ENCODE results near the gene BEST1. TPM values are rescaled to one million over a fixed set of nuclear protein-coding genes. Genes with fewer than 3 reads are reported as not detected.

Gene BEST1
- total and polyA plus RNA-seq, 2 of the 13 experiments (the other 11 are each of a cell fraction or from before 2014, with no cell fraction given) = 0.09 to 0.65 TPM

GRCh38 chr11:61967924-61968757 is 18.0 kb downstream of the BEST1 start (continued):
- TF ChIP-seq TRIM22 (IDR thresholded peaks at IDR 0.05) = no peak
- 0 out of 2 replicates have a peak, but pooled peaks have one; percentile 21 for TF ChIP-seq TGIF2 (CRISPR knock-in tag; IDR thresholded peaks at IDR 0.05)
- no peak for TF ChIP-seq NR0B2 (CRISPR knock-in tag; IDR thresholded peaks at IDR 0.05)
- TF ChIP-seq ZFP1 (CRISPR knock-in tag; IDR thresholded peaks at IDR 0.05) = no peak
- no peak for TF ChIP-seq ZBTB21 (CRISPR knock-in tag; IDR thresholded peaks at IDR 0.05)
- TF ChIP-seq ZNF230 (CRISPR knock-in tag; IDR thresholded peaks at IDR 0.05) = no peak; the same call in 1 of the 2 replicates
- no peak for TF ChIP-seq ZMYM2 (CRISPR knock-in tag; IDR thresholded peaks at IDR 0.05)
- no peak for TF ChIP-seq ZNF180 (CRISPR knock-in tag; IDR thresholded peaks at IDR 0.05; ENCODE audit: borderline replicate concordance, low read depth)
- TF ChIP-seq FOXK2 (IDR thresholded peaks at IDR 0.05) = no peak
- no peak for TF ChIP-seq THYN1 (CRISPR knock-in tag; IDR thresholded peaks at IDR 0.05; ENCODE audit: borderline replicate concordance, low read depth)
- no peak for TF ChIP-seq ZNF616 (CRISPR knock-in tag; IDR thresholded peaks at IDR 0.05; ENCODE audit: low read depth)
- no peak for TF ChIP-seq ZNF510 (CRISPR knock-in tag; IDR thresholded peaks at IDR 0.05; ENCODE audit: low read depth)
- TF ChIP-seq HCFC1 (IDR thresholded peaks at IDR 0.05; ENCODE audit: low read depth, low read length) = no peak
- TF ChIP-seq ZNF597 (CRISPR knock-in tag; IDR thresholded peaks at IDR 0.05) = no peak
- TF ChIP-seq PBX3 (CRISPR knock-in tag; IDR thresholded peaks at IDR 0.05; ENCODE audit: borderline replicate concordance) = no peak
- peak; percentile 79 for TF ChIP-seq ZNF687 (CRISPR knock-in tag; IDR thresholded peaks at IDR 0.05)
- TF ChIP-seq ATF4 (CRISPR knock-in tag; IDR thresholded peaks at IDR 0.05) = 0 out of 4 replicates have a peak, but pooled peaks of 1 of the 2 experiments have one; percentile 5
- TF ChIP-seq ZNF556 (CRISPR knock-in tag; IDR thresholded peaks at IDR 0.05; ENCODE audit: borderline replicate concordance) = no peak
